ENCODE data around the gene PLCXD1.

Gene PLCXD1

DNA sequence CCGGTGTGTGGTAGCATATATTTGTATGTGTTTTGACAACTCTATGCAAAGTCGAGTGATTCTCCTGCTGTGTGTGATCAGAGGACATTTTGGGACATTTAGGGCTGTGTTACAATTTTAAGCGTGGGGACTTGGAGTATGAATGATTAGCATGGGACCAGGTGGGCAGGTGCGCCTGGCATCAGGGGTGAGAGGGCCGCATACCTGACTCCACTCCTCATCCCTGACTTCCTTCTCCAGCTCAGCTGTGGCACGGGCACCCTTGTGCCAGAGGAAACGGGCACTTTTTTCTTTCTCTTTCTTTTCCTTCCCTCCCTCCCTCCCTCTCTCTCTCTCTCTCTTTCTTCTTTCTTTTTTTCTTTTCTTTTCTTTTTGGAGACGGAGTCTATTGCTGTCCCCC lies 15.7 kb upstream of the PLCXD1 start:
- in situ Hi-C loops (cut with MboI; ENCODE audit: low pct_unique_long_range_greater_than_20kb, low sequenced_read_pairs, unreplicated experiment) = no loop called here
- no peak for DNase-seq (ENCODE audit: low spot score)
- TF ChIP-seq, protein P1, sequence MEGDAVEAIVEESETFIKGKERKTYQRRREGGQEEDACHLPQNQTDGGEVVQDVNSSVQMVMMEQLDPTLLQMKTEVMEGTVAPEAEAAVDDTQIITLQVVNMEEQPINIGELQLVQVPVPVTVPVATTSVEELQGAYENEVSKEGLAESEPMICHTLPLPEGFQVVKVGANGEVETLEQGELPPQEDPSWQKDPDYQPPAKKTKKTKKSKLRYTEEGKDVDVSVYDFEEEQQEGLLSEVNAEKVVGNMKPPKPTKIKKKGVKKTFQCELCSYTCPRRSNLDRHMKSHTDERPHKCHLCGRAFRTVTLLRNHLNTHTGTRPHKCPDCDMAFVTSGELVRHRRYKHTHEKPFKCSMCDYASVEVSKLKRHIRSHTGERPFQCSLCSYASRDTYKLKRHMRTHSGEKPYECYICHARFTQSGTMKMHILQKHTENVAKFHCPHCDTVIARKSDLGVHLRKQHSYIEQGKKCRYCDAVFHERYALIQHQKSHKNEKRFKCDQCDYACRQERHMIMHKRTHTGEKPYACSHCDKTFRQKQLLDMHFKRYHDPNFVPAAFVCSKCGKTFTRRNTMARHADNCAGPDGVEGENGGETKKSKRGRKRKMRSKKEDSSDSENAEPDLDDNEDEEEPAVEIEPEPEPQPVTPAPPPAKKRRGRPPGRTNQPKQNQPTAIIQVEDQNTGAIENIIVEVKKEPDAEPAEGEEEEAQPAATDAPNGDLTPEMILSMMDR (IDR thresholded peaks at IDR 0.05; ENCODE audit: extremely low read depth, insufficient read depth, missing control alignments) = no peak

DNA sequence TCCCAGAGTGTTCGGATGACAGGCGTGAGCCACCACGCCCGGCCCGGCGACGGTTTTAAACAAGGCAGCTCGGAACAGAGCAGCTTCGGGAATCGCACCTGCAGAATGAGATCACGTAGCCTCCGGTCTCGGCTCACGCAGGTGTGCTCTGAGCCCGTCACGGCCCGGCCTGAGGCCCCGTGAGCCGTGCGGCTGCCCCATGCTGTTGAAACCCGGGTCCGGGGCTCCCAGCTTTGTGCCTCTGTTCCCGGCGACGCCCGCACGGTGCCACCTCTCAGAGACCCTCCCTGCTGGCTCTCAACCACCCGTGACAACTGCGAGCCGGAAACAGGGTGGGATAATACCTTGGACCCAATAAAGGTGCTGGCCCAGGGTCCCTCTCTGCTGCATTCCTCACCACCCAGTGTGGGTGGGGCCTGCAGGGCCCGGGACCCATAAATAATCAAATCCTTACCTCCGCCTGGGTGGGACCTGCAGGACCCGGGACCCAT lies 13.4 kb upstream of the PLCXD1 start:
- TF ChIP-seq, protein P1 (IDR thresholded peaks at IDR 0.05; ENCODE audit: extremely low read depth, insufficient read depth, missing control alignments) = no peak
- DNase-seq (ENCODE audit: low spot score) = no peak
- in situ Hi-C loops (cut with MboI; ENCODE audit: low pct_unique_long_range_greater_than_20kb, low sequenced_read_pairs, unreplicated experiment) = no loop called here

DNA sequence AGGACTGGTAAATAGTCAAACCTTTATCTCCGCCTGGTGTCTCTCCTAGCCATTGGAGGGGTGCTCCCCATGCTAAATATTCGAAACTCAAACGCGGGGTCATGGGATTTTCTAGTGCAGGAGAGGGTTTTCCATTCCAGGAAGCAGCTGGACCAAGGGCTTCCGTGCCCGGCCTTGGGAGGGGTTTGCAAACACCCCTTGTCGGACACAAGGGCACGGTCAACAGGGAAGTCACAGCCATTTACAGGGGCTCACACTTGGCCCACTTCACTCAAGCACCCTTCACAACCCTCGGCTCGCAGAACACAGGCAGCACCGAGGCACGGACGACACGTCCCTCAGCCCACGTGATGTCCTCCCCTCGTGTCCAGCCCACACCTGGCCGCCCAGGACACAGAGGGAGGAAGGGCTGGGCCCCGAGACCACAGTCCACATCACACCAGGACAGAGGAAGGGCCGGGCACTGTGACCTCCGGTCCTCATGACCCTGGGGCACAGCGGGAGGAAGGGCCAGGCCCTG lies 10.3 kb upstream of the PLCXD1 start:
- in situ Hi-C loops (cut with MboI; ENCODE audit: low pct_unique_long_range_greater_than_20kb, low sequenced_read_pairs, unreplicated experiment) = no loop called here
- TF ChIP-seq, protein P1 (IDR thresholded peaks at IDR 0.05; ENCODE audit: extremely low read depth, insufficient read depth, missing control alignments) = no peak
- DNase-seq (ENCODE audit: low spot score) = no peak

DNA sequence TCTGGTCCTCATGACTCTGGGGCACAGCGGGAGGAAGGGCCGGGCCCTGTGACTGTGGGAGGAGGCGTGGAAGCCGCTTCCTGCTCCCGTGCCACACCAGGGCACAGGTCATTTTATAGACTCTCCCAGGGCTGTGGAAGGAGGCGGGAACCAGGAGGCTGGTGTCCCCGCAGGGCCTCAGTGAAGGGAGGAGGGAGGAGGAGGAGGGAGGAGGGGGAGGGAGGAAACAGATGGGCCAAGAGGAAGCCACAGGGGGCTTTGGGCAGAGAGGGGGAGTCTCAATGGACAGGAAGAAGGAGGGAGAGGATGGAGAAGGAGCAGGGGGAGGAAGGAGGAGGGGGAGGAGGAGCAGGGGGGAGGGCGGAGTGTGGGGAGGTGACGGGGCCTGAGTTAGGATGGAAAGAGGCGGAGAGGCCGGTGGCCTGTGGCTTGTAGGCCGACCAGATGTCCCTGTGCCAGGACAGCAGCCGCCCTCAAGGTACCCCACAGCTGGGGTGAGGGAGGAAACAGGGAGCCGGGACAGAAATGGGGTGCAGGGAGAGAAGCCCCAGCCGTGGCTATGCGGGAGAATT lies 6.2 kb upstream of the PLCXD1 start:
- TF ChIP-seq, protein P1 (IDR thresholded peaks at IDR 0.05; ENCODE audit: extremely low read depth, insufficient read depth, missing control alignments) = no peak
- in situ Hi-C loops (cut with MboI; ENCODE audit: low pct_unique_long_range_greater_than_20kb, low sequenced_read_pairs, unreplicated experiment) = no loop called here
- no peak for DNase-seq (ENCODE audit: low spot score)

DNA sequence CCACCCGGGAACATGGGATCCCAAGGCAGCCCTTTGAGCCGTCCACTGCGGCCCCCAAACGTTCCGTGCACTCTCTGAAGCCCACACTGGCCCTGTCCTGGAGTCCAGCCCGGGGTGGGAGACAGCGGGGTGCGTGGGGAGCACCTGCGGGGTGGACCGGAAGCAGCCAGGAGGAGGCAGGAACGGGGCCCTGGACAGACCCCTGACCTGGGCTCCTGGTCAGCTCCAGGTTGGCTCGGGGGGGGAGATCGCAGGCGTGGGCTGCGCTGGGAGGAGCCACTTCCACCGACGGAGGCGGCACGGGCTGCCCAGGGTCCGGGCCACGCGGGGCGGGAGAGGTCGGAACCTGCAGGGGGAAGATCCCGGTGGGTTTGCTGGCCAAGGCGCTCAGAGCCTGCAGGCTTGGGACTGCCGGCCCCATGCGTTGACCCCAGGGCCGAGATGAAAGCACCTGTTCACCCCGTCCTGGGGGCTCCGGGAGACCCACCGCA lies 5.7 kb upstream of the PLCXD1 start:
- TF ChIP-seq, protein P1 (IDR thresholded peaks at IDR 0.05; ENCODE audit: extremely low read depth, insufficient read depth, missing control alignments) = no peak
- no peak for DNase-seq (ENCODE audit: low spot score)
- in situ Hi-C loops (cut with MboI; ENCODE audit: low pct_unique_long_range_greater_than_20kb, low sequenced_read_pairs, unreplicated experiment) = no loop called here

DNA sequence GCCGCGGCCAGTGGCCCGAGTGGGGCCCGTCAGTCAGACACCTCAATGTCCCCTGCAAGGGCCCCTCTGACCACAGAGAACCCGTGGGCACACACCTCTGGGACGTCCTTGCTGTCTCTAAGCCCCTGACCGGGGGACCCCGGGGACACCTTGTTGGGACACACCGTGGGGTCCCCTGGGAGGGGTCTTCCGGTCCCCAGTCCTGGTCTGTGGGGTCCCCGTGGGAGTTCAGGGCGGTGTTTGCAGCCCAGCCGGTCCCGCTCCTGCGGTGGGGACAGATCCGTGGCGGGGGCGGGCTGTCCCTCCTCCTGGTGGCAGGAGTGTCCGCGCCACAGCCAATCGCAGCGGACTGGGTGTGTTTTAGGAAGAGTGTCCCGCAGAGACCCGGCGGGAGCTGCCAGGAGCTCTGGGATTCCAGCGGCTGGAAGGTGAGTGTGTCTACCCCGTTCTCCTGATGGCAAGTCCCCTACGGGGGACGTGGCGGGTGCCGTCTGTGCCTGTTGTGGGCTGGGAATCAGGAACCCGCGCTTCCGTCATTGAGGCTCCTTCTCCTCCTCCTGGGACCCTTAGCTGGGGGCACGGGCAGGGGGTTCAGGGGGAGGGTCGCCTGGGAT lies 5.1 kb upstream of the PLCXD1 start:
- DNase-seq (ENCODE audit: low spot score) = peak; percentile 82
- in situ Hi-C loops (cut with MboI; ENCODE audit: low pct_unique_long_range_greater_than_20kb, low sequenced_read_pairs, unreplicated experiment) = no loop called here

More for the DNA sequence above, 5.1 kb upstream of the PLCXD1 start:
- TF ChIP-seq, protein P1 (IDR thresholded peaks at IDR 0.05; ENCODE audit: extremely low read depth, insufficient read depth, missing control alignments) = no peak
